Ectodermal cell (in vitro differentiated cells): ENCODE results near the gene DYRK3.

ENCODE experiments used
- H3K27ac ChIP-seq: 2 replicates; pipeline ENCODE4 v1.7.0; 2013; ENCODE audit warnings: mild to moderate bottlenecking, low read depth, low read length; ENCODE audit not compliant: insufficient read depth, poor library complexity, severe bottlenecking
- H3K27me3 ChIP-seq: 2 replicates; pipeline ENCODE4 v1.7.0; 2013; ENCODE audit warnings: mild to moderate bottlenecking, low read length; ENCODE audit not compliant: insufficient read depth, control insufficient read depth, poor library complexity, severe bottlenecking
- H3K36me3 ChIP-seq: one replicate; pipeline ENCODE4 v1.7.0; 2013; ENCODE audit warnings: low read length; ENCODE audit not compliant: control insufficient read depth, insufficient read depth
- H3K4me1 ChIP-seq: one replicate; pipeline ENCODE4 v1.7.0; 2013; ENCODE audit warnings: low read length; ENCODE audit not compliant: control insufficient read depth, insufficient read depth
- H3K4me3 ChIP-seq: 2 replicates; pipeline ENCODE4 v1.7.0; 2013; ENCODE audit warnings: low read depth, low read length, control low read depth; ENCODE audit not compliant: insufficient read depth
- H3K9me3 ChIP-seq: 2 replicates; pipeline ENCODE4 v1.7.0; 2013; ENCODE audit warnings: mild to moderate bottlenecking, low read length, moderate library complexity; ENCODE audit not compliant: control insufficient read depth
- WGBS, 2 experiments: methylation state at CpG; one replicate each; pipeline ENCODE4 v1.1.7; 2013; ENCODE audit warnings: missing lambda C conversion rate in 2 of 2; 5-methylcytosine and 5-hydroxymethylcytosine counted together

Gene DYRK3

GRCh38 chr1:206668351-206668750, 33.0 kb downstream of the DYRK3 start:
- no peak overlapping the region for H3K4me3 ChIP-seq

GRCh38 chr1:206668874-206669410, 33.6 kb downstream of the DYRK3 start:
- Histone ChIP-seq H3K36me3 (no peaks in the 10 kb centered on the region), H3K4me1 (peaks cover 27% of the 10 kb centered on the region), H3K27ac (no peak overlapping the region), H3K27me3 (no peaks in the 10 kb centered on the region), H3K9me3 (no peaks in the 10 kb centered on the region), H3K4me3 (no peak overlapping the region)
- WGBS, 2 experiments, result 88 to 95% methylated on average over 6 of the region's 6 CpGs

More at GRCh38 chr1:206668351-206668750, 33.0 kb downstream of the DYRK3 start:
- Histone ChIP-seq H3K27ac (no peak overlapping the region), H3K27me3 (peaks cover 6% of the 10 kb centered on the region), H3K9me3 (no peaks in the 10 kb centered on the region), H3K36me3 (no peaks in the 10 kb centered on the region), H3K4me1 (peaks cover 21% of the 10 kb centered on the region)
- WGBS, 2 experiments, result 86 to 89% methylated on average over 2 of the region's 2 CpGs

GRCh38 chr1:206672011-206672688, 36.8 kb downstream of the DYRK3 start:
- no peaks in the 10 kb centered on the region for H3K27me3 ChIP-seq
- H3K4me3 ChIP-seq, result no peak overlapping the region
- H3K4me1 ChIP-seq, result peaks cover 31% of the 10 kb centered on the region
- peak overlapping the region; percentile 68 for H3K27ac ChIP-seq
- WGBS, 2 experiments, result 33 to 40% methylated on average over 8 of the region's 8 CpGs
- H3K36me3 ChIP-seq, result no peaks in the 10 kb centered on the region
- H3K9me3 ChIP-seq, result no peaks in the 10 kb centered on the region

GRCh38 chr1:206672844-206673758, 37.8 kb downstream of the DYRK3 start:
- Histone ChIP-seq H3K27me3 (no peaks in the 10 kb centered on the region), H3K9me3 (no peaks in the 10 kb centered on the region), H3K27ac (no peak overlapping the region), H3K4me1 (peaks cover 31% of the 10 kb centered on the region), H3K4me3 (no peak overlapping the region), H3K36me3 (no peaks in the 10 kb centered on the region)
- 54 to 59% methylated on average over 4 to 6 of the region's 6 CpGs for WGBS, 2 experiments

GRCh38 chr1:206674236-206674635, 38.9 kb downstream of the DYRK3 start:
- no peak overlapping the region for H3K27ac ChIP-seq
- 92% methylated on average over 3 of the region's 3 CpGs for WGBS, 2 experiments
- no peaks in the 10 kb centered on the region for H3K9me3 ChIP-seq
- peaks cover 31% of the 10 kb centered on the region for H3K4me1 ChIP-seq
- no peaks in the 10 kb centered on the region for H3K36me3 ChIP-seq
- no peaks in the 10 kb centered on the region for H3K27me3 ChIP-seq
- H3K4me3 ChIP-seq, result no peak overlapping the region

GRCh38 chr1:206674745-206675175, 39.4 kb downstream of the DYRK3 start:
- Histone ChIP-seq H3K4me3 (no peak overlapping the region), H3K27ac (no peak overlapping the region), H3K4me1 (peaks cover 31% of the 10 kb centered on the region), H3K9me3 (no peaks in the 10 kb centered on the region), H3K27me3 (no peaks in the 10 kb centered on the region), H3K36me3 (no peaks in the 10 kb centered on the region)
- WGBS, 2 experiments, result 93 to 95% methylated on average over 1 of the region's 1 CpG

GRCh38 chr1:206676499-206676898, 41.2 kb downstream of the DYRK3 start:
- Histone ChIP-seq H3K36me3 (no peaks in the 10 kb centered on the region), H3K27ac (no peak overlapping the region), H3K27me3 (peaks cover 4% of the 10 kb centered on the region), H3K9me3 (no peaks in the 10 kb centered on the region), H3K4me1 (peaks cover 27% of the 10 kb centered on the region), H3K4me3 (no peak overlapping the region)
- 89 to 90% methylated on average over 2 of the region's 2 CpGs for WGBS, 2 experiments

GRCh38 chr1:206678490-206678889, 43.2 kb downstream of the DYRK3 start:
- WGBS, 2 experiments, result 88 to 93% methylated on average over 3 of the region's 3 CpGs
- Histone ChIP-seq H3K9me3 (no peaks in the 10 kb centered on the region), H3K27ac (no peak overlapping the region)

GRCh38 chr1:206679738-206680211, 44.4 kb downstream of the DYRK3 start:
- Histone ChIP-seq H3K27me3 (peaks cover 32% of the 10 kb centered on the region), H3K27ac (no peak overlapping the region), H3K36me3 (no peaks in the 10 kb centered on the region), H3K4me3 (no peak overlapping the region), H3K4me1 (no peaks in the 10 kb centered on the region), H3K9me3 (no peaks in the 10 kb centered on the region)
- WGBS, 2 experiments, result 58 to 61% methylated on average over 5 of the region's 5 CpGs

More at GRCh38 chr1:206678490-206678889, 43.2 kb downstream of the DYRK3 start:
- no peaks in the 10 kb centered on the region for H3K36me3 ChIP-seq
- peaks cover 22% of the 10 kb centered on the region for H3K27me3 ChIP-seq
- no peak overlapping the region for H3K4me3 ChIP-seq
- peaks cover 8% of the 10 kb centered on the region for H3K4me1 ChIP-seq

- no peaks in the 10 kb centered on the region for H3K9me3 ChIP-seq
- no peaks in the 10 kb centered on the region for H3K4me1 ChIP-seq
- no peak overlapping the region for H3K4me3 ChIP-seq
- peaks cover 32% of the 10 kb centered on the region for H3K27me3 ChIP-seq
- H3K27ac ChIP-seq, result no peak overlapping the region
- WGBS, 2 experiments, result 92 to 96% methylated on average over 3 of the region's 4 CpGs
- H3K36me3 ChIP-seq, result no peaks in the 10 kb centered on the region
Observed at GRCh38 chr1:206680279-206680678, 44.9 kb downstream of the DYRK3 start.
